Measurements from ENCODE around the gene FBLN5.

FBLN5 gene

GRCh38 chr14:91975763-91976162 lies 28.3 kb upstream of the FBLN5 start:
- TF ChIP-seq FOXP2 (optimal IDR thresholded peaks at IDR 0.05; ENCODE audit: control extremely low read depth, extremely low read length, insufficient read depth), result no peak
- TF ChIP-seq POLR2AphosphoS5 (IDR thresholded peaks at IDR 0.05; ENCODE audit: borderline replicate concordance, low read depth, low read length), result no peak
- no peak for TF ChIP-seq EZH2 (IDR thresholded peaks at IDR 0.05)
- Histone ChIP-seq H3K9me3 (ENCODE audit: low read depth, low read length) (no peaks in the 10 kb centered on the region), H3K9ac (ENCODE audit: insufficient read length) (no peak overlapping the region), H3K36me3 (ENCODE audit: insufficient read depth, low read length) (peaks cover 37% of the 10 kb centered on the region), H3K4me3 (no peak overlapping the region), H3K27ac (no peak overlapping the region)
- DNase-seq (ENCODE audit: low read depth, low spot score), result no peak

GRCh38 chr14:91971188-91971778 lies 23.8 kb upstream of the FBLN5 start:
- no peak overlapping the region for H3K4me3 ChIP-seq
- DNase-seq (ENCODE audit: low read depth, low spot score), result no peak
- H3K27ac ChIP-seq, result no peak overlapping the region
- TF ChIP-seq FOXP2 (optimal IDR thresholded peaks at IDR 0.05; ENCODE audit: control extremely low read depth, extremely low read length, insufficient read depth) (no peak), EZH2 (IDR thresholded peaks at IDR 0.05) (no peak), POLR2AphosphoS5 (IDR thresholded peaks at IDR 0.05; ENCODE audit: borderline replicate concordance, low read depth, low read length) (no peak)
- no peaks in the 10 kb centered on the region for H3K9me3 ChIP-seq (ENCODE audit: low read depth, low read length)
- peaks cover 60% of the 10 kb centered on the region for H3K36me3 ChIP-seq (ENCODE audit: insufficient read depth, low read length)
- no peak overlapping the region for H3K9ac ChIP-seq (ENCODE audit: insufficient read length)

- no peak overlapping the region for H3K9ac ChIP-seq (ENCODE audit: insufficient read length)
- peaks cover 46% of the 10 kb centered on the region for H3K36me3 ChIP-seq (ENCODE audit: insufficient read depth, low read length)
- no peak overlapping the region for H3K27ac ChIP-seq
- H3K9me3 ChIP-seq (ENCODE audit: low read depth, low read length), result no peaks in the 10 kb centered on the region
- TF ChIP-seq POLR2AphosphoS5 (IDR thresholded peaks at IDR 0.05; ENCODE audit: borderline replicate concordance, low read depth, low read length) (no peak), EZH2 (IDR thresholded peaks at IDR 0.05) (no peak), FOXP2 (optimal IDR thresholded peaks at IDR 0.05; ENCODE audit: control extremely low read depth, extremely low read length, insufficient read depth) (no peak)
- no peak overlapping the region for H3K4me3 ChIP-seq
- no peak for DNase-seq (ENCODE audit: low read depth, low spot score)
Measured at GRCh38 chr14:91968280-91968679, 20.8 kb upstream of the FBLN5 start.

GRCh38 chr14:91964724-91965123 lies 17.2 kb upstream of the FBLN5 start:
- no peak for TF ChIP-seq FOXP2 (optimal IDR thresholded peaks at IDR 0.05; ENCODE audit: control extremely low read depth, extremely low read length, insufficient read depth)
- no peak for TF ChIP-seq EZH2 (IDR thresholded peaks at IDR 0.05)
- no peak for TF ChIP-seq POLR2AphosphoS5 (IDR thresholded peaks at IDR 0.05; ENCODE audit: borderline replicate concordance, low read depth, low read length)
- Histone ChIP-seq H3K9me3 (ENCODE audit: low read depth, low read length) (no peaks in the 10 kb centered on the region), H3K36me3 (ENCODE audit: insufficient read depth, low read length) (peaks cover 21% of the 10 kb centered on the region), H3K27ac (no peak overlapping the region), H3K9ac (ENCODE audit: insufficient read length) (no peak overlapping the region), H3K4me3 (no peak overlapping the region)
- DNase-seq (ENCODE audit: low read depth, low spot score), result no peak

GRCh38 chr14:91964011-91964410 lies 16.5 kb upstream of the FBLN5 start:
- Histone ChIP-seq H3K4me3 (no peak overlapping the region), H3K9ac (ENCODE audit: insufficient read length) (no peak overlapping the region), H3K9me3 (ENCODE audit: low read depth, low read length) (no peaks in the 10 kb centered on the region), H3K27ac (no peak overlapping the region), H3K36me3 (ENCODE audit: insufficient read depth, low read length) (peaks cover 14% of the 10 kb centered on the region)
- no peak for DNase-seq (ENCODE audit: low read depth, low spot score)
- no peak for TF ChIP-seq EZH2 (IDR thresholded peaks at IDR 0.05)
- TF ChIP-seq POLR2AphosphoS5 (IDR thresholded peaks at IDR 0.05; ENCODE audit: borderline replicate concordance, low read depth, low read length), result no peak
- no peak for TF ChIP-seq FOXP2 (optimal IDR thresholded peaks at IDR 0.05; ENCODE audit: control extremely low read depth, extremely low read length, insufficient read depth)

GRCh38 chr14:91963465-91963864 lies 16.0 kb upstream of the FBLN5 start:
- H3K27ac ChIP-seq, result no peak overlapping the region

GRCh38 chr14:91961297-91962220 lies 14.1 kb upstream of the FBLN5 start:
- H3K27ac ChIP-seq, result no peak overlapping the region
- H3K36me3 ChIP-seq (ENCODE audit: insufficient read depth, low read length), result no peaks in the 10 kb centered on the region
- no peaks in the 10 kb centered on the region for H3K9me3 ChIP-seq (ENCODE audit: low read depth, low read length)
- no peak overlapping the region for H3K9ac ChIP-seq (ENCODE audit: insufficient read length)
- no peak for DNase-seq (ENCODE audit: low read depth, low spot score)
- H3K4me3 ChIP-seq, result no peak overlapping the region
- TF ChIP-seq POLR2AphosphoS5 (IDR thresholded peaks at IDR 0.05; ENCODE audit: borderline replicate concordance, low read depth, low read length) (no peak), EZH2 (IDR thresholded peaks at IDR 0.05) (no peak), FOXP2 (optimal IDR thresholded peaks at IDR 0.05; ENCODE audit: control extremely low read depth, extremely low read length, insufficient read depth) (no peak)

More at GRCh38 chr14:91963465-91963864, 16.0 kb upstream of the FBLN5 start:
- no peak for DNase-seq (ENCODE audit: low read depth, low spot score)
- Histone ChIP-seq H3K4me3 (no peak overlapping the region), H3K9me3 (ENCODE audit: low read depth, low read length) (no peaks in the 10 kb centered on the region), H3K36me3 (ENCODE audit: insufficient read depth, low read length) (peaks cover 8% of the 10 kb centered on the region), H3K9ac (ENCODE audit: insufficient read length) (no peak overlapping the region)
- no peak for TF ChIP-seq FOXP2 (optimal IDR thresholded peaks at IDR 0.05; ENCODE audit: control extremely low read depth, extremely low read length, insufficient read depth)
- TF ChIP-seq EZH2 (IDR thresholded peaks at IDR 0.05), result no peak
- no peak for TF ChIP-seq POLR2AphosphoS5 (IDR thresholded peaks at IDR 0.05; ENCODE audit: borderline replicate concordance, low read depth, low read length)

- TF ChIP-seq POLR2AphosphoS5 (IDR thresholded peaks at IDR 0.05; ENCODE audit: borderline replicate concordance, low read depth, low read length) (no peak), FOXP2 (optimal IDR thresholded peaks at IDR 0.05; ENCODE audit: control extremely low read depth, extremely low read length, insufficient read depth) (no peak), EZH2 (IDR thresholded peaks at IDR 0.05) (no peak)
- no peak for DNase-seq (ENCODE audit: low read depth, low spot score)
- Histone ChIP-seq H3K9me3 (ENCODE audit: low read depth, low read length) (no peaks in the 10 kb centered on the region), H3K36me3 (ENCODE audit: insufficient read depth, low read length) (no peaks in the 10 kb centered on the region), H3K27ac (no peak overlapping the region), H3K9ac (ENCODE audit: insufficient read length) (no peak overlapping the region), H3K4me3 (no peak overlapping the region)
Measured at GRCh38 chr14:91957876-91958313, 10.4 kb upstream of the FBLN5 start.
